Measurements from ENCODE around the gene ZNF19.

DNA sequence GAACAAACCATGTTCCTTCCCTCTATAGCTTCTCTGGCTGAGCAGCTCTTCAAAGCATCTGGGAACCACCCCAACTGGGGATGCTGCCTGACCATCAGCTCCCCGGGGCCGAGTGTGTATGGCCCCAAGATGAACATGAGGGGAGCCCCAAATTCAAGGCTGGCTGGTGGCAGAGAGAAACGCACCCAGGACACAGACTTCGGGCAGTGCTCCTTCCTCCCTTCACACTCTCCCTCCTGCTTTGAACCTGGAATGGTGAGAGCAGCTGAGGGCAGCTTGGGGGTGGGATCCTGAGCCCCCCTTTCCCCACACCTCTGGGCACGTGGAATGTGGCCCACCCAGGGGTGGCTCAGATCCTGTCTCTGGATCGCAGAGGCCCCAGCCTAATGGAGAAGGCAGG, 64.5 kb downstream of the ZNF19 start:
- TF ChIP-seq YY1 (IDR thresholded peaks at IDR 0.05; ENCODE audit: insufficient read depth, insufficient read length) (no peak), ZNF274 (IDR thresholded peaks at IDR 0.05; ENCODE audit: low read depth, low read length) (no peak)
